Kidney epithelial cell (primary cell): Measurements from ENCODE around the gene CST6. TPM values are rescaled to one million over a fixed set of nuclear protein-coding genes. Genes with fewer than 3 reads are reported as not detected.

ENCODE experiments used
- DNase-seq: peaks from one replicate; pipeline ENCODE4 v3.0.0-alpha.2; 2010; ENCODE audit warnings: low read depth
- H3K27me3 ChIP-seq: 2 replicates; pipeline ENCODE4 v1.6.0; 2011; ENCODE audit warnings: low read length; ENCODE audit not compliant: control insufficient read depth, insufficient read depth
- H3K36me3 ChIP-seq: 2 replicates; pipeline ENCODE4 v1.5.1; 2011; ENCODE audit warnings: low read length; ENCODE audit not compliant: control insufficient read depth, insufficient read depth
- H3K4me3 ChIP-seq: 2 replicates; pipeline ENCODE4 v1.5.1; 2011; ENCODE audit warnings: low read depth, mild to moderate bottlenecking, control low read depth, low read length
- CTCF ChIP-seq: IDR thresholded peaks from 2 replicates; pipeline ENCODE4 v1.5.1; 2011; ENCODE audit warnings: mild to moderate bottlenecking, moderate library complexity, low read length, control low read depth, inconsistent platforms; ENCODE audit not compliant: insufficient read depth, poor library complexity, severe bottlenecking
- total RNA-seq: library from RNA; depleted of rRNA; stranded (reverse); fragments of >200 nt; gene quantifications from 2 replicates; pipeline ENCODE4 v1.2.3, GENCODE V29; 2015

CST6 gene
- total RNA-seq, 1 donor from 2014 or later = 59.8 TPM

- TF ChIP-seq CTCF = no peak
- Histone ChIP-seq H3K36me3 (no peaks in the 10 kb centered on the region), H3K27me3 (no peaks in the 10 kb centered on the region), H3K4me3 (no peak overlapping the region)
- no peak for DNase-seq
Measured at GRCh38 chr11:66035653-66036333, 24.0 kb downstream of the CST6 start.

- no peak for TF ChIP-seq CTCF
- no peak for DNase-seq
- Histone ChIP-seq H3K4me3 (no peak overlapping the region), H3K36me3 (no peaks in the 10 kb centered on the region), H3K27me3 (no peaks in the 10 kb centered on the region)
Measured at GRCh38 chr11:66036334-66036710, 24.5 kb downstream of the CST6 start.

GRCh38 chr11:66037327-66037726 lies 25.5 kb downstream of the CST6 start:
- no peak for DNase-seq
- no peaks in the 10 kb centered on the region for H3K27me3 ChIP-seq
- H3K4me3 ChIP-seq = no peak overlapping the region
- TF ChIP-seq CTCF = no peak
- no peaks in the 10 kb centered on the region for H3K36me3 ChIP-seq

- no peak for DNase-seq
- H3K36me3 ChIP-seq = no peaks in the 10 kb centered on the region
- H3K27me3 ChIP-seq = no peaks in the 10 kb centered on the region
- TF ChIP-seq CTCF = no peak
- H3K4me3 ChIP-seq = no peak overlapping the region
Measured at GRCh38 chr11:66039765-66040164, 28.0 kb downstream of the CST6 start.

- no peak for TF ChIP-seq CTCF
Measured at GRCh38 chr11:66042227-66042995, 30.6 kb downstream of the CST6 start.

More at GRCh38 chr11:66042227-66042995, 30.6 kb downstream of the CST6 start:
- Histone ChIP-seq H3K36me3 (no peaks in the 10 kb centered on the region), H3K27me3 (no peaks in the 10 kb centered on the region), H3K4me3 (no peak overlapping the region)
- DNase-seq = no peak
